ENCODE data around the gene METTL22.

METTL22 gene

DNA sequence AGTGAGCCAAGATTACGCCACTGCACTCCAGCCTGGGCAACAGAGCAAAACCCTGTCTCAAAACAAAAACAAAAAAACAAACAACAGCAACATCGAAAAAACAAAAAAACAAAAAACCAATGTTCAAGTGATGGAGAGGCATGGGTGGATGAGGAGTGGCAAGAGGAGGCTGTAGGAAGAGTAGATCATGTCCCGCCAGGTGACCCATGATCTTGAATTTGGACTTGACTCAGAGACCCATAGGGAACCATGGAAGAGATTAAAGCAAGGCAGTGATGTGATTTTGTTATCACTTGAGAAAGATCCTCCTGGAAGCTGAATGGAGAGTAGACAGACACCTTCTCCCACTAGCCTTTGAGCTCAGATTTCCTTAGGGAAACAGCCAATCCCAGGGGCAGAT, 64.1 kb downstream of the METTL22 start:
- Histone ChIP-seq H3K27ac (ENCODE audit: low read length) (no peak overlapping the region), H2AFZ (ENCODE audit: low read depth, low read length) (no peak overlapping the region), H3K9me3 (ENCODE audit: insufficient read depth, low read length, severe bottlenecking) (peaks cover 17% of the 10 kb centered on the region), H3K27me3 (ENCODE audit: insufficient read depth, low read length, poor library complexity) (no peaks in the 10 kb centered on the region), H3K4me2 (ENCODE audit: insufficient read depth, low read length) (no peak overlapping the region), H3K36me3 (ENCODE audit: insufficient read depth, low read length) (0 out of 2 replicates have a peak, but pooled peaks cover 3% of the 10 kb centered on the region), H3K4me3 (ENCODE audit: low read depth in 1 of 2, low read length in 2 of 2) (no peak overlapping the region), H4K20me1 (ENCODE audit: insufficient read depth, low read length) (no peaks in the 10 kb centered on the region; the same call in 1 of the 2 replicates), H3K79me2 (ENCODE audit: insufficient read depth, low read length) (no peaks in the 10 kb centered on the region; the same call in 1 of the 2 replicates), H3K4me1 (ENCODE audit: insufficient read depth, low read length) (no peaks in the 10 kb centered on the region), H3K9ac (ENCODE audit: low read depth, low read length) (no peak overlapping the region)
- DNase-seq, result no peak
- TF ChIP-seq, protein P1, sequence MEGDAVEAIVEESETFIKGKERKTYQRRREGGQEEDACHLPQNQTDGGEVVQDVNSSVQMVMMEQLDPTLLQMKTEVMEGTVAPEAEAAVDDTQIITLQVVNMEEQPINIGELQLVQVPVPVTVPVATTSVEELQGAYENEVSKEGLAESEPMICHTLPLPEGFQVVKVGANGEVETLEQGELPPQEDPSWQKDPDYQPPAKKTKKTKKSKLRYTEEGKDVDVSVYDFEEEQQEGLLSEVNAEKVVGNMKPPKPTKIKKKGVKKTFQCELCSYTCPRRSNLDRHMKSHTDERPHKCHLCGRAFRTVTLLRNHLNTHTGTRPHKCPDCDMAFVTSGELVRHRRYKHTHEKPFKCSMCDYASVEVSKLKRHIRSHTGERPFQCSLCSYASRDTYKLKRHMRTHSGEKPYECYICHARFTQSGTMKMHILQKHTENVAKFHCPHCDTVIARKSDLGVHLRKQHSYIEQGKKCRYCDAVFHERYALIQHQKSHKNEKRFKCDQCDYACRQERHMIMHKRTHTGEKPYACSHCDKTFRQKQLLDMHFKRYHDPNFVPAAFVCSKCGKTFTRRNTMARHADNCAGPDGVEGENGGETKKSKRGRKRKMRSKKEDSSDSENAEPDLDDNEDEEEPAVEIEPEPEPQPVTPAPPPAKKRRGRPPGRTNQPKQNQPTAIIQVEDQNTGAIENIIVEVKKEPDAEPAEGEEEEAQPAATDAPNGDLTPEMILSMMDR (IDR thresholded peaks at IDR 0.05; ENCODE audit: borderline replicate concordance, extremely low read depth, low read length, poor library complexity, severe bottlenecking), result no peak
- no peak for TF ChIP-seq EZH2 (IDR thresholded peaks at IDR 0.05; ENCODE audit: borderline replicate concordance, low read depth, low read length, severe bottlenecking)
- no peak for ATAC-seq (ENCODE audit: insufficient read depth, low read depth)

DNA sequence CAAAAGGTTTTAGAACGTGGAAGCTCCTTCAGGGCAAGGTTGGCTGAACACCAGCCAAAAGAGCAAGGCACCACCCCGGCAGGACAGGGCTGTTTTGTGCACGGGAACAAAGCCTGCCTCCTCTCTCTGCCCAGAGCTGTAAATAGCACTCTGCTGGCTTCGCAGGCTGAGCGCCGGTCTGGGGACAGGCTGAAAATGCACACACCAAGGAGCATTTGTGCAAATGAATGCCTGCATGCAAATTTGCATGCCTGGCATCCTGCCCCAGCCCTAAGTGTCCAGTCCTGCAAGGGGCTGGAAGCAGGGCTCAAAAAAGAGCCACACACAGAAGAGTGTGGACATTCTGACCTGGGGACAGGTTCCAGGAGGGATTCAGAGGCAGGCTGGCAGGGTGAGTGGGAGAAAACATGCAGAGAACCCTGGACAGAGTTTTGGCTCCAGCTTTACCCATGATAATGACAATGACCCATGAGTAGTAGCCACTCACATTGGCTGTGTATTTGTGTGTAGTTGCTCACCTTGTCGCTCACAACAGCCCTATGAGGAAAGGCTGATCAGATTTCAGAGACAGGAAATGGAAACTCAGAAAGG, 64.6 kb downstream of the METTL22 start:
- H3K4me3 ChIP-seq (ENCODE audit: low read depth in 1 of 2, low read length in 2 of 2), result no peak overlapping the region
- TF ChIP-seq EZH2 (IDR thresholded peaks at IDR 0.05; ENCODE audit: borderline replicate concordance, low read depth, low read length, severe bottlenecking), result no peak
- TF ChIP-seq, protein P1 (IDR thresholded peaks at IDR 0.05; ENCODE audit: borderline replicate concordance, extremely low read depth, low read length, poor library complexity, severe bottlenecking), result no peak
- H3K4me2 ChIP-seq (ENCODE audit: insufficient read depth, low read length), result no peak overlapping the region
- H2AFZ ChIP-seq (ENCODE audit: low read depth, low read length), result no peak overlapping the region
- H4K20me1 ChIP-seq (ENCODE audit: insufficient read depth, low read length), result no peaks in the 10 kb centered on the region; the same call in 1 of the 2 replicates
- H3K9ac ChIP-seq (ENCODE audit: low read depth, low read length), result no peak overlapping the region
- no peaks in the 10 kb centered on the region for H3K27me3 ChIP-seq (ENCODE audit: insufficient read depth, low read length, poor library complexity)
- H3K9me3 ChIP-seq (ENCODE audit: insufficient read depth, low read length, severe bottlenecking), result peaks cover 17% of the 10 kb centered on the region
- H3K4me1 ChIP-seq (ENCODE audit: insufficient read depth, low read length), result no peaks in the 10 kb centered on the region
- H3K27ac ChIP-seq (ENCODE audit: low read length), result no peak overlapping the region
- H3K36me3 ChIP-seq (ENCODE audit: insufficient read depth, low read length), result 0 out of 2 replicates have a peak, but pooled peaks cover 3% of the 10 kb centered on the region
- H3K79me2 ChIP-seq (ENCODE audit: insufficient read depth, low read length), result no peaks in the 10 kb centered on the region; the same call in 1 of the 2 replicates
- ATAC-seq (ENCODE audit: insufficient read depth, low read depth) (no peak), DNase-seq (no peak)

DNA sequence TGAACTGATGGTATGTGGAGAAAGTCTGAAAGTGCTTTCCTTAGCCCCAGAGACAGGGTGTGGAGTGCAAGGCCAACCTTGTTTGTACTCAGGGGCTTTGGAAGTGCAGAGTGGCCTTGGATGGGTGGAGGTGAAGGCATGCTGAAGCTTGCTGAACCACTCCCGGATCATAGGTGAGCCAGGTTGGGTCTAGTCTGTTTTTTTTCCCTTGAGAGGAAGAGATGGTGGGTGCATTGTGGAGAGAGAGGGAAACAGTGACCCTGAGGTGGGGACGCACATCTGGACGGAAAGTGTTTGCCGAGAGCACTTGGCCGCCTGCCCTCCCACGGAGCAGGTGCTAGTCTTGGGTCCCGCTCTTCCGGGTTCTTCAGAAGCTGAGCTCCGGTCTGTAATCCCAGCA, 65.4 kb downstream of the METTL22 start:
- H3K36me3 ChIP-seq (ENCODE audit: insufficient read depth, low read length), result 0 out of 2 replicates have a peak, but pooled peaks cover 3% of the 10 kb centered on the region
- H3K27me3 ChIP-seq (ENCODE audit: insufficient read depth, low read length, poor library complexity), result no peaks in the 10 kb centered on the region
- DNase-seq (no peak), ATAC-seq (ENCODE audit: insufficient read depth, low read depth) (no peak)
- no peaks in the 10 kb centered on the region; the same call in 1 of the 2 replicates for H3K79me2 ChIP-seq (ENCODE audit: insufficient read depth, low read length)
- TF ChIP-seq, protein P1 (IDR thresholded peaks at IDR 0.05; ENCODE audit: borderline replicate concordance, extremely low read depth, low read length, poor library complexity, severe bottlenecking), result no peak
- no peak for TF ChIP-seq EZH2 (IDR thresholded peaks at IDR 0.05; ENCODE audit: borderline replicate concordance, low read depth, low read length, severe bottlenecking)
- no peaks in the 10 kb centered on the region; the same call in 1 of the 2 replicates for H4K20me1 ChIP-seq (ENCODE audit: insufficient read depth, low read length)
- H3K9me3 ChIP-seq (ENCODE audit: insufficient read depth, low read length, severe bottlenecking), result peaks cover 17% of the 10 kb centered on the region
- no peak overlapping the region for H3K27ac ChIP-seq (ENCODE audit: low read length)
- H3K4me3 ChIP-seq (ENCODE audit: low read depth in 1 of 2, low read length in 2 of 2), result no peak overlapping the region
- H2AFZ ChIP-seq (ENCODE audit: low read depth, low read length), result no peak overlapping the region
- H3K9ac ChIP-seq (ENCODE audit: low read depth, low read length), result no peak overlapping the region
- no peaks in the 10 kb centered on the region for H3K4me1 ChIP-seq (ENCODE audit: insufficient read depth, low read length)
- H3K4me2 ChIP-seq (ENCODE audit: insufficient read depth, low read length), result no peak overlapping the region

Data from DND-41 (cell line).